Measurements from ENCODE around the gene ANP32B. TPM values are rescaled to one million over a fixed set of nuclear protein-coding genes. Genes with fewer than 3 reads are reported as not detected.
"Not testable (repeated sequence)": the region's sequence is repeated elsewhere in the genome, so short reads cannot be mapped to it uniquely, and the experiment has no call there.

Gene ANP32B
- total RNA-seq: 103 TPM
- long read RNA-seq, transcript ANP32B-201 (7 exons, 1,463 nt): major isoform, 313 of 355 reads
- long read RNA-seq, partial matches to known transcripts: 11 of 355 reads
- long read RNA-seq, other reads (novel, unspliced or antisense): 31 of 355 reads

DNA sequence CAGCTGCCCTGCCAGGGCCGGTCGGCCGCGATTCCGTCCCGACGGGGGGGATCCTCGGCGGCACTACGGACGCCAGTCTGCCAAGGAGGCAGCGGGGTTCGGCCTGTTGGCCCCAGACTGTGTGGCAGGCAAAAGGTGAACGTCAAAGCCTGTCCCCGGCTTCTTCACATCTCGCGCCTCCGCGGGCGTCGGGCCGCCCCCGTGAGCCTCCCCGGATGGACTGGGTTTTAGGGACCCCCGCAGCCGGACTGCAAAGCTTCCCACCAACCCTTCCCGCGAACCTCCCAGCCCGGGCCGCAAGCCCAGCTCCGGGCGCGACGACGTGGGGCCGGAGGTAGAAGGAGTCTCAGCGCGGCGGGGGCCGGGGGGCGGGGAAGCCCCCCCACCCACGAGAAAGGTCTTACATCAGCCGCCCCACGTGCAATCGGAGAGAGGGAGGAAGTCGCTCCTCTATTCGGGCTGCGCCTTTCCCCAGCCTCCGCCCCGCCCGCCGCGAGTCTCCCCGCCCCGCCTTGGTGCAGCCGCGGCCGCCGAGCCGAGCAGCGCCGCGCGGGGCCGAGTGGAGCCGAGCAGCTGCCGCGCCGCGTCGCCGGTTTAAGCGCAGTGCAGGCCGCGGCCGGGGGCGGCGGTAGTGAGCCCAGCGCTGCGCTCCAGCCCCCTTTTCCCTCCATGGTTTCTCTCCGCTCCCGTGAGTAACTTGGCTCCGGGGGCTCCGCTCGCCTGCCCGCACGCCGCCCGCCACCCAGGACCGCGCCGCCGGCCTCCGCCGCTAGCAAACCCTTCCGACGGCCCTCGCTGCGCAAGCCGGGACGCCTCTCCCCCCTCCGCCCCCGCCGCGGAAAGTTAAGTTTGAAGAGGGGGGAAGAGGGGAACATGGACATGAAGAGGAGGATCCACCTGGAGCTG lies at the start of gene ANP32B:
TSS of gene ANP32B (plus strand) at position 659 of the 906 bp plus-strand sequence. CDS start at position 874, 215 bp downstream.
- peak; percentile 97 for DNase-seq (ENCODE audit: low spot score)

GRCh38 chr9:97934321-97935115 lies 48.6 kb upstream of the ANP32B start:
- no peak for DNase-seq (ENCODE audit: low spot score)

- no peak for DNase-seq (ENCODE audit: low spot score)
Measured at GRCh38 chr9:97935276-97935675, 47.9 kb upstream of the ANP32B start.

DNA sequence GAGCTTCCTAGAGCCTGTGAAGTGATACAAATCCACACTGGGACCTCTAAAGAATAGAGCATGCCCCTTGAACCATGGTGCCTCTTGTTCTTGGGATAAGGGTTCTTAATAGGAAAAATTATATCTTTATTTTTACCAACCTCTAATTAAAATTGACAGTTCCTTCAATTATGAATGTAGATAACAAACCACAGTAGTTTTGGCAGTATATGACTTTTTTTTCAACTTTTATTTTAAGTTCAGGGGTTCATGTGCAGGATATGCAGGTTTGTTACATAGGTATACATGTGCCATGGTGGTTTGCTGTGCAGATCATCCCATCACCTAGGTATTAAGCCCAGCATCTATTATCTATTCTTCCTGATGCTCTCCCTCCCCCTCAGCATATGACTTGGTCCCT lies 46.1 kb upstream of the ANP32B start:
- no peak for DNase-seq (ENCODE audit: low spot score)

- DNase-seq (ENCODE audit: low spot score): no peak
Measured at GRCh38 chr9:97938081-97938644, 45.0 kb upstream of the ANP32B start, which contains the start of gene HEMGN. HEMGN (minus strand) TSS chr9:97938172; CDS start chr9:97938136, 36 bp downstream.

DNA sequence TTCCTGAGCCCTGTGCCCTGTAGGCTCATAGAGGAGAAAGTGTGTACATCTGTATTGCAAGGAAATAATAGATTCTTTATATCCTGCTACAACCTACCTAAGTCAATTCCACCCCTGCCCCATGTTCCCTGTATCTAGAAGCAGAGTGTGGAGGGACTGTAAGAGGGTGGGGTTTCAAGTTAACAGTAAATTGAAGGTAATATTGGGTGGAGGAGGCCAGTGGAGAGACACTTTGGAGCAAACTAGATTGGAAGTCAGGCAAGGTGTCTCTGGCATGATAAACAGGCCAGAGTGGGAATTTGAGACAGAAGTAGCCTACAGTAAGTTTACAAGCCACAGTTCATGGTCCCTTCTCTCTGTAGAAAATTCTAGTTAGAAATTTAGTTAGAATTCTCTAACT lies 42.9 kb upstream of the ANP32B start:
- DNase-seq (ENCODE audit: low spot score): no peak

- DNase-seq (ENCODE audit: low spot score): no peak
Measured at GRCh38 chr9:97940741-97941140, 42.4 kb upstream of the ANP32B start.

DNA sequence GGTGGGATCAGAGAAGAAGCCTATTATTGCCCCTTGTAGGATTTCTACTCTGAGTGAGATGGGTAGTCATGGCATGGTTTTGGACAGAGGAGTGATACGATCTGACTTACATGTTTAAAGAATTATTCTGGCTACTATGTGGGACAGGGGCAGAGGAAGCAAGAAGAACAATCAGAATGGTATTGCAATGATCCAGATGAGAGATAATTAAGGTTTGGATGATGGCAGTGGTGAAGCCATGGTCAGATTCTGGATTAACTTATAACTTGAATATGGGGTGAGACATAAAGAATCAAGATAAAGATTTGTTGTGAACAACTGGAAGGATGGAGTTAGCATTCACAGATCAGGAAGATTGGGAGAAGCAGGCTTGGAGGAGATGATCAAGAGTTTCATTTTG lies 41.8 kb upstream of the ANP32B start:
- DNase-seq (ENCODE audit: low spot score): no peak

- DNase-seq (ENCODE audit: low spot score): no peak
Measured at GRCh38 chr9:97943308-97943855, 39.8 kb upstream of the ANP32B start.

- no peak for DNase-seq (ENCODE audit: low spot score)
Measured at GRCh38 chr9:97944612-97945011, 38.5 kb upstream of the ANP32B start.

GRCh38 chr9:97945470-97945869 lies 37.7 kb upstream of the ANP32B start:
- not testable (repeated sequence) for DNase-seq (ENCODE audit: low spot score)

DNA sequence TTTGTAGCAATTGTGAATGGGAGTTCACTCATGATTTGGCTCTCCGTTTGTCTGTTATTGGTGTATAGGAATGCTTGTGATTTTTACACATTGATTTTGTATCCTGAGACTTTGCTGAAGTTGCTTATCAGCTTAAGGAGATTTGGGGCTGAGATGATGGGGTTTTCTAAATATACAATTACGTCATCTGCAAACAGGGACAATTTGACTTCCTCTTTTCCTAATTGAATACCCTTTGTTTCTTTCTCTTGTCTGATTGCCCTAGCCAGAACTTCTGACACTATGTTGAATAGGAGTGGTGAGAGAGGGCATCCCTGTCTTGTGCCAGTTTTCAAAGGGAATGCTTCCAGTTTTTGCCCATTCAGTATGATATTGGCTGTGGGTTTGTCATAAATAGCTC lies 36.0 kb upstream of the ANP32B start:
- DNase-seq (ENCODE audit: low spot score): not testable (repeated sequence)

DNA sequence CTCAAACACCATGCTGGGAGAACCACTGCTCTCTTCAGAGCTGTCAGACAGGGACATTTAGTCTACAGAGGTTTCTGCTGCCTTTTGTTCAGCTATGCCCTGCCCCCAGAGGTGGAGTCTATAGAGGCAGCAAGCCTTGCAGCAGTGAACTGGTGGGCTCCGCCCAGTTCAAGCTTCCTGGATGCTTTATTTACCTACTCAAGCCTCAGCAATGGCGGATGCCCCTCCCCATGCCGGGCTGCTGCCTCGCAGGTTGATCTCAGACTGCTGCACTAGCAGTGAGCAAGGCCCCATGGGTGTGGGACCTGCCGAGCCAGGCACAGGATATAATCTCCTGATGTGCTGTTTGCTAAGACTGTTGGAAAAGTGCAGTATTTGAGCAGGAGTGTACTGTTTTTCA lies 32.3 kb upstream of the ANP32B start:
- DNase-seq (ENCODE audit: low spot score): not testable (repeated sequence)

DNA sequence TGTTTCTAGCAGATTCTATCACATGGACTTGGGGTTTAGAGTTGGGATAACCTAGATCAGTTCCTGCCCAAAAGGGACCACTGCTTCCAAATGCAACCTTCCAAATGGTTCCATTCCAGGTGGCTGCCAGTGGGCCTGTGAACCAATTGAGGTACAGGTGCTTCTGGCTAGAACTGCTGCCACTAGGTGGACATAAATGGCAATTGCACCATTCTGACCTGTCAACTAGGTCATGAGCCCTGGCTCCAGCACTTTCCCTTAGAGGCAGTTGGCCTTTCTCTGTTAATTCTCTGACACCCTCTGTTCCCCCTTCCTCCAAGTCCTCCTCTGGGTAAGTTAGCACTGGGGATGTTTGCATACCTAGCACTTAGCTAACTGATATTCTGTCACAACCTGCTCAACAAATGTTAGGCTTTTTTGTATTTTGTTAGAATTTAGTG lies 28.6 kb upstream of the ANP32B start:
- no peak for DNase-seq (ENCODE audit: low spot score)

GRCh38 chr9:97956331-97956730 lies 26.8 kb upstream of the ANP32B start:
- DNase-seq (ENCODE audit: low spot score): no peak

DNA sequence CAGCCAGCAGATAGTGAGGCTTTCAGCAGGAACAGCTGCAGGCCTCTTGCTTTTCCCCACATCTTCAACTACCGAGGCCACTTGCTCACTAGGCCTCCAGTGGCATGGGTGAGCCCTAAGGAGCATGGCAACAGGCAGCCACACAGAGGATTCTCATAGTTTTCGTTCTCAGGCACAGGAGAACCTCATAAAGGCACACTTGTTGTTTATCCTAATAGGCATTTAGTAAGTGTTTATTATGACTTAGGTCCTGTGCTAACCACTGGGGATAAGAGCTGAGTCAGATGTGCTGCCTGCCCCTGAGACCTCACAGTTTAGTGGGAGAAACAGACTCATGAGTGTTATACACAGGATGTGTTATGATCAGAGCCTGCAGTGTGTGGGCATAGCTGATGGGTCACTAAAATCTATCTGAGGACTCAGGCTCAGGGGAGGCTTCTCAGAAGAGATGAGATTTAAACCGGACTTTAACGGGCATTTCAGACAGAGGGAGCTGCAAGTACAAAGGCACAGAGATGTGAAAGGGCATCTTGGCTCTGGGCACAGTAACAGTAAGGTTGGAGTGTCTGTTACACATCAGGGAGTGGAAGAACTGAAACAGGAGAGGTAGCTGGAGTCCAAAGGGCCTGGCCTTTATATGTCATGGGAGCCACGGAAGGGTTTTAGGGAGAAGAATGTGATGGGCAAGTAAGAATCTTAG lies 24.2 kb upstream of the ANP32B start:
- DNase-seq (ENCODE audit: low spot score): no peak

GRCh38 chr9:97959585-97959984 lies 23.6 kb upstream of the ANP32B start:
- no peak for DNase-seq (ENCODE audit: low spot score)

- not testable (repeated sequence) for DNase-seq (ENCODE audit: low spot score)
Measured at GRCh38 chr9:97960678-97961328, 22.3 kb upstream of the ANP32B start.

DNA sequence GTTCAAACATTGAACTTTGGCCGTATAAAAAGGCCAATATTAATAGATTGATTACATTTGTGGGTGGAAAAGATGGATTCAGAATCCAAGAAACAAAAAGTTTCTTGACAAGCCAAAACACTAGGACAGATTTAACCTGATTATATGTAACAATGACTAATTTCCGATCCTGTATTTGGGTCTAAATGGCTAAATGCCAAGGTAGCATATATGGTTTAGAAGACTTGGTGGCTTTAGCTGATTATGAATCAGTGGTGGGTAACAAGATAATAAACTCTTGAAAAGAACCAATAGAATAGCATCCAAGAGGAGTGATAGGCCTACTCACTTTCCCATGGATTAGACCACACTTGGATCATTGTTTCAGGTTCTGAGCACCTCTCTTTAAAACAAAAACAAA lies 21.8 kb upstream of the ANP32B start:
- DNase-seq (ENCODE audit: low spot score): no peak

- no peak for DNase-seq (ENCODE audit: low spot score)
Measured at GRCh38 chr9:97962136-97962535, 21.0 kb upstream of the ANP32B start.

Data from mesenteric fat pad (tissue), 1 donor.